GM12874 (cell line): ENCODE data around the gene PGF.

Experiments
- CTCF ChIP-seq: IDR thresholded peaks from 2 replicates; pipeline ENCODE4 v1.5.1; 2011; ENCODE audit warnings: low read depth, mild to moderate bottlenecking, control low read depth, low read length, moderate library complexity; ENCODE audit not compliant: insufficient read depth

The PGF gene

GRCh38 chr14:74896400-74896799 lies 59.0 kb downstream of the PGF start:
- TF ChIP-seq CTCF, result no peak

- TF ChIP-seq CTCF, result no peak
These were observed 61.7 kb downstream of the PGF start for GRCh38 chr14:74893614-74894091.

GRCh38 chr14:74892745-74893144 lies 62.7 kb downstream of the PGF start:
- no peak for TF ChIP-seq CTCF

GRCh38 chr14:74891870-74892269 lies 63.5 kb downstream of the PGF start:
- TF ChIP-seq CTCF, result no peak
